ENCODE measurements around the gene BCKDHB.

BCKDHB gene

DNA sequence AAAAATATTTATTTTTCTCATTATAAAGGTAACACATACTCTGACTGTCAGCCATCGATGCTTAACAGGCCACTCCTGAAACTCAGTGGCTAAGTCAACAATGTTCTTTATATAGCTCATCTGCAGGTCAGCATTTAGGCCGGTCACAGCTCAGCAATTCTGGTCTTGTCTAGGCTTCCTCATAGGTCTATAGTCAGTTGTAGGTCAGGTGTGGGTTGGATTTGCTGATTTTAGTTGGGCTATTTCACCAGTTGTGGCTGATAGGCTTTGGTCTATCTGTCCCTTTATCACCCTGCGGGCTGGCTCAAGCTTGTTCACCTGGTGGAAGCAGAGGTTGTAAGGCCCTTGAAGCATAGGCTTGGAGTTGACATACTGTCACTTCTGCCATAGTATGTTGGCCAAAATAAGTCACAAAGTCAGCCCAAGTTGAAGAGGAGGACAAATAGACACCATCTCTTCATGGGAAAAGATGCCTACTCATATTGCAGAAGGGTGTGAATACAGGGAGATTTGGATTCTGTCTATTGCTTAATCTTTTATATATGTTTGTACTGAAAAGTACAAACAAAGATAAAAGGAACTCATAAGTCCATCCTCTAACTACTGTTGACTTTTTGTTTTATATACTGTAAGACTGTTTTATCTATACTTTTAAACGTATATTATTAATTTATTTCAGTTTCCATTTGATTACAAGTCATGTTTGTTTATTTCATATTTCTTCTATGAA lies 75.0 kb downstream of the BCKDHB start:
- TF ChIP-seq, protein P1, sequence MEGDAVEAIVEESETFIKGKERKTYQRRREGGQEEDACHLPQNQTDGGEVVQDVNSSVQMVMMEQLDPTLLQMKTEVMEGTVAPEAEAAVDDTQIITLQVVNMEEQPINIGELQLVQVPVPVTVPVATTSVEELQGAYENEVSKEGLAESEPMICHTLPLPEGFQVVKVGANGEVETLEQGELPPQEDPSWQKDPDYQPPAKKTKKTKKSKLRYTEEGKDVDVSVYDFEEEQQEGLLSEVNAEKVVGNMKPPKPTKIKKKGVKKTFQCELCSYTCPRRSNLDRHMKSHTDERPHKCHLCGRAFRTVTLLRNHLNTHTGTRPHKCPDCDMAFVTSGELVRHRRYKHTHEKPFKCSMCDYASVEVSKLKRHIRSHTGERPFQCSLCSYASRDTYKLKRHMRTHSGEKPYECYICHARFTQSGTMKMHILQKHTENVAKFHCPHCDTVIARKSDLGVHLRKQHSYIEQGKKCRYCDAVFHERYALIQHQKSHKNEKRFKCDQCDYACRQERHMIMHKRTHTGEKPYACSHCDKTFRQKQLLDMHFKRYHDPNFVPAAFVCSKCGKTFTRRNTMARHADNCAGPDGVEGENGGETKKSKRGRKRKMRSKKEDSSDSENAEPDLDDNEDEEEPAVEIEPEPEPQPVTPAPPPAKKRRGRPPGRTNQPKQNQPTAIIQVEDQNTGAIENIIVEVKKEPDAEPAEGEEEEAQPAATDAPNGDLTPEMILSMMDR (conservative IDR thresholded peaks at IDR 0.05; ENCODE audit: control insufficient read depth, insufficient read depth, low read depth, low read length), result no peak
- DNase-seq (ENCODE audit: low read depth), result no peak
- no peak overlapping the region for H3K4me3 ChIP-seq (ENCODE audit: control insufficient read depth, low read depth, low read length)

DNA sequence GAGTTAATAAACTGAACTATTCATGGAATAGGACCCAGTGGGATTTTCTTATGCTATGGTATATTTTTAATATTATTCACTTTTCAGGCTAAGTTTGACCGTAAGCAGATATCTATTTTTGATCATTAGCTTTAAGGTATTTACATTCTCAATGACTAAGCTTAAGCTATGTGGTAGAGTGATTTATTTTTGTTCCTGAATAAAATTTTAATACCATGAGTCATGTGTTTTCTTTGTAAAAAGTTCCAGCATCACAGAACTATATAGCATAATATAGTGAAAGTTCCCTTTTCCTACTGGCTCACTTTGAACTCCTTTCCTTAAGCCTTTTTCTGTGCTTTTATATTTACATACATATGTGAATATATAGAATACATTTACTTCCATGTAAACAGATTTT lies 75.8 kb downstream of the BCKDHB start:
- peak; percentile 64 for DNase-seq (ENCODE audit: low read depth)
- TF ChIP-seq, protein P1 (conservative IDR thresholded peaks at IDR 0.05; ENCODE audit: control insufficient read depth, insufficient read depth, low read depth, low read length), result no peak
- H3K4me3 ChIP-seq (ENCODE audit: control insufficient read depth, low read depth, low read length), result no peak overlapping the region

DNA sequence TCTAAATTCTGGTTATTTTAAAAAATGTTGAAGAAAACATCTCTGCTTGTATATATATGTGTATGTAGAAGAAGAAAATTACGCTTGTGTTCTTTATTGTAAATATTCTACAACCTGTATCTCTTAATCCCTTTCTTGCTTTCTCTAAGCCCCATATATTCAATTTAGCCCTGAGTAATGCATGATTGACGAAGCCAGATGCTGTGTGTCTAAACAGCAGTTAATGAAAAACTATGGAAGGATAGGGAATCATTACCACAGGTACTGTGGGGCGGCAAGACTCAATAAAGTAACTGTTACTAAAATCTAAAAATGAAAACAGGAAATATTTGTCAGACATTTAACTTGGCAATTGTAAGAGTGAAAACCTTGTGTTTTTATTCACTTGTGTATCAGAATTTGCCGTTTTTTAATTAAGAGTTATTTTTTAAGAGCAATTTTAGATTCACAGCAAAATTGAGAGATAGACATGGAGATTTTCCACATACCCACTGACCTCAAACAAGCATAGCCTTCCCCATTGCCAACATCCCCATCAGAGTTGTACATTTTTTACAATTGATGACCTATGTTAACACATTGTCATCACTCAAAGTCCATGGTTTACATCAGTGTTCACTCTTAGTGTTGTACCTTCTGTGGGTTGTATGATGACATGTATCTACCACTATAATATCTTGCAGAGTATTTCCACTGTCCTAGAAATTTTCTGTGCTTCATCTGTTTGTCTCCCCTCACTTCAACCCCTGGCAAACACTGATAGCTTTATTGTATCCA lies 76.7 kb downstream of the BCKDHB start:
- DNase-seq (ENCODE audit: low read depth), result peak; percentile 1
- TF ChIP-seq, protein P1 (conservative IDR thresholded peaks at IDR 0.05; ENCODE audit: control insufficient read depth, insufficient read depth, low read depth, low read length), result no peak
- H3K4me3 ChIP-seq (ENCODE audit: control insufficient read depth, low read depth, low read length), result no peak overlapping the region

DNA sequence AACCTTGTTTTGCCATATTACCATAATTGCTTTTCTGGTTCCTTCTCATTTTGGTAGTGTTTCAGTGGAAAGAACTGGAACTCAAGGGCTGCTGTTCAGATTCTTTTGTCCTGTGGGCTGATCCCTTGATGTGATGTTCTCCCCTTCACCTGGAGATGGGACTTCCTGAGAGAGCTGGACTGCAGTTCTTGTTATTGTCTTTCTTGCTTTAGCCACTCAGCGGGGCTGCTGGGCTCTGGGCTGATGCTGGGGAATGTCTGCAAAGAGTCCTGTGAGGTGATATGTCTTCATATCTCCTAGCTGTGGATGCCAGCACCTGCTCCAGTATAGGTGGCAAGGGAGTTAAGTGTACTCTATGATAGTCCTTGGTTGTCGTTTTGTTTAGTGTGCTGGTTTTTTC lies 79.0 kb downstream of the BCKDHB start:
- DNase-seq (ENCODE audit: low read depth), result no peak
- TF ChIP-seq, protein P1 (conservative IDR thresholded peaks at IDR 0.05; ENCODE audit: control insufficient read depth, insufficient read depth, low read depth, low read length), result no peak
- no peak overlapping the region for H3K4me3 ChIP-seq (ENCODE audit: control insufficient read depth, low read depth, low read length)

DNA sequence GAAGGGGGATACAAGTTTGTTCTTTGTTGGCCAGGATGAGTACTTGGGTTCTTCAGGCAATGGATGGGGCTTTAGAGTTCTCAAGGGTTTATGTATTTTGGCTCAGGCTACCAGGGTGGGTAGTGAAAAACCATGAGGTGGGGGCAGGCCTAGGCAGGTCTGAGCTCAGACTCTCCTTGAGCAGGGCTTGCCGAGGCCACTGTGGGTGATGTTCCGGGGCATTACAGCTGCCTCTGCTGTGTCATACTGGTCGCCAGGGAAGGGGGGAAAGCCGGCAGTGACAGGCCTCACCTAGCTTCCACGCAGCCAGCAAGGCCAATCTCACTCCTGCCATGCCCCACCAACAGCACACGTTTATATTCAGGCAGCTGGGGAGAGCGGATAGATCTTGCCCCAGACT lies 79.6 kb downstream of the BCKDHB start:
- no peak for DNase-seq (ENCODE audit: low read depth)
- TF ChIP-seq, protein P1 (conservative IDR thresholded peaks at IDR 0.05; ENCODE audit: control insufficient read depth, insufficient read depth, low read depth, low read length), result no peak
- H3K4me3 ChIP-seq (ENCODE audit: control insufficient read depth, low read depth, low read length), result no peak overlapping the region

DNA sequence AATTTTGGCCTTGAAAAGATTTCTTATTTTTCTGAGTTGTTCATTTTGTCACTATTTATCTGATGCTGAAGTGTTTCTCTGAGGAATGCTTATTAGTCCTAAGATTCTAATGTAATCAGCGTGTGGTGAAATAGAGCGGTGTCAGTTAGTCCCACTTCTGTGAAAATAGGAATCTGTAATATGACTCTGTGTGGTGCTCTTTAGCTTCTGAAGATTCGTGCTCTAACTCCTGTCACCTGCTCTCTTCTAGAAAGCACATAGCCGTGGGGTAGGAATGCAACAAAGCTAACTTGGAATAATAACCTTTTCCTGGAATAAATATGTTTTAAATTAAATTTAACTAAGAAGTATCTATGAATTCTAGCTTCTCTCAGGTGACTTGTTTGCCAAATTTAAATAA lies 90.4 kb downstream of the BCKDHB start:
- TF ChIP-seq, protein P1 (conservative IDR thresholded peaks at IDR 0.05; ENCODE audit: control insufficient read depth, insufficient read depth, low read depth, low read length), result no peak
- DNase-seq (ENCODE audit: low read depth), result no peak
- H3K4me3 ChIP-seq (ENCODE audit: control insufficient read depth, low read depth, low read length), result no peak overlapping the region
